C1 segment of cervical spinal cord (tissue), 14 donors: Measurements from ENCODE around the gene FOLR1.
A peak's percentile ranks its signal among the peaks of the same experiment; 100 is the strongest.

Experiments
- DNase-seq, 14 donors: peaks; one replicate each; lab custom pipeline; 2025; lab: John Stamatoyannopoulos, UW

FOLR1 gene

GRCh38 chr11:72222907-72223614 lies 31.1 kb downstream of the FOLR1 start:
- peak; percentile 19 to 89 (median 71) for DNase-seq

GRCh38 chr11:72223615-72224563 lies 31.9 kb downstream of the FOLR1 start:
- DNase-seq, result peak in 12 of 14 donors; percentile 11 to 84 (median 65)

GRCh38 chr11:72224564-72225410 lies 32.8 kb downstream of the FOLR1 start, which contains the start of gene INPPL1:
INPPL1 (plus strand) TSS chr11:72224767; CDS start chr11:72224985, 218 bp downstream.
- peak in 3 of 14 donors; percentile 53 to 63 (median 55) for DNase-seq

GRCh38 chr11:72225411-72225951 lies 33.5 kb downstream of the FOLR1 start:
- no peak for DNase-seq

DNA sequence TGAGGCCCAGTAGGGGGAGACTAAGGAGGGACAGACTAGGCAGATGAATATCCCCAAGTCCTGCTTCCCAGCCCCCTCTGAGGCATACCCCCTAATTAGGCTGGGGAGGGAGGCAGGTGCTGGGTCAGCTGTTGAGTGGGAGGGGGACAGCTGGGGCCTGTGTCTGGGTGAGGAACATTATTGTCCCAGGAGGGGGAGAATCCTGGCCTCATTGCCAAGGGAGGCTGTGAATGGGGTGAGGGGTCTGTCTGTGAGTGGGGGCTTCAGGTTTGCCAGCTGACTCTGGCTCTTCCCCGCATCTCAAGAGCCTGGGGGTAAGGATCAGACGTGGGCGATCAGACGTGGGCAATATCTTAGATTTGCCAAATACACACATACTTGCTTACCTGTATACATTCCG lies 34.8 kb downstream of the FOLR1 start:
- no peak for DNase-seq

- DNase-seq, result peak in 2 of 14 donors; percentile 17 to 20
Observed at GRCh38 chr11:72227316-72228228, 35.6 kb downstream of the FOLR1 start.

- DNase-seq, result no peak
Observed at GRCh38 chr11:72228229-72228843, 36.4 kb downstream of the FOLR1 start.

DNA sequence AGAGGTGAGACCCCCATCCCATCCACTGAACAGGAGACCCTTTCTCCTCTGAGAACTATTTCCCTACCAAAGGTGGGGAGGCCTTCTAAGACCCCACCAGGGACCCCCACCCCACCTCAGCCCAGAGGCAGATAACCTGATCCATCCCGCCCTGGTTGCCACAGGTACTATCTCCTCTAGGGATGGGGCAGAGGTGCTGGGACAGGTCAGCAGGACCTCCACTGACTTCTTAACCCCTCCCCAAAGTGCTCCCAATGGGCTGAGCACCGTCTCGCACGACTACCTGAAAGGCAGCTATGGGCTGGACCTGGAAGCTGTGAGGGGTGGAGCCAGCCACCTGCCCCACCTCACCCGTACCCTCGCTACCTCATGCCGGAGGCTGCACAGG lies 36.9 kb downstream of the FOLR1 start:
- DNase-seq, result no peak

DNA sequence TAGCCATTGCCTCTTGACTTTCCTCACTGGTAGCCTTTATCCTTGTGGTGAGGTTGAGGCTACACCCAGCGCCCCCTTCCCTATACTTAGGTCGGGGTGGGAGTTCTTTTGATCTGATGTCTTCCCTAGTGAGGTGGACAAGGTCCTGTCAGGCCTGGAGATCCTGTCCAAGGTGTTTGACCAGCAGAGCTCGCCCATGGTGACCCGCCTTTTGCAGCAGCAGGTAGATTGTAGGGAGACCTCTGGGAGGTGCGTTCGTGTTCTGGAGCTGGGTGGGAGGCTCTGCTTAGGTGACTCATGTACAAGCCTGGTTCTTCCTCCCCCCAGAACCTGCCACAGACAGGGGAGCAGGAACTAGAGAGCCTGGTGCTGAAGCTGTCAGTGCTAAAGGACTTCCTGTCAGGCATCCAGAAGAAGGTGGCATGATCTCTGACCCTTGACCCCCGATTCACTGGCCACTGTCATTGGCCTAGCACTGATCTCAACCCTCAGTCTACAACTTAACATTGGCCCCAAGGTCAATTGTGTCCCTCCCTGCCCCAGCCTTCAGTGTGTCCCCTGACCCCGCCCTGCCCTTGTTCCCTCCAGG lies 37.5 kb downstream of the FOLR1 start:
- DNase-seq, result no peak

- no peak for DNase-seq
Observed at GRCh38 chr11:72229925-72230763, 38.2 kb downstream of the FOLR1 start.

DNA sequence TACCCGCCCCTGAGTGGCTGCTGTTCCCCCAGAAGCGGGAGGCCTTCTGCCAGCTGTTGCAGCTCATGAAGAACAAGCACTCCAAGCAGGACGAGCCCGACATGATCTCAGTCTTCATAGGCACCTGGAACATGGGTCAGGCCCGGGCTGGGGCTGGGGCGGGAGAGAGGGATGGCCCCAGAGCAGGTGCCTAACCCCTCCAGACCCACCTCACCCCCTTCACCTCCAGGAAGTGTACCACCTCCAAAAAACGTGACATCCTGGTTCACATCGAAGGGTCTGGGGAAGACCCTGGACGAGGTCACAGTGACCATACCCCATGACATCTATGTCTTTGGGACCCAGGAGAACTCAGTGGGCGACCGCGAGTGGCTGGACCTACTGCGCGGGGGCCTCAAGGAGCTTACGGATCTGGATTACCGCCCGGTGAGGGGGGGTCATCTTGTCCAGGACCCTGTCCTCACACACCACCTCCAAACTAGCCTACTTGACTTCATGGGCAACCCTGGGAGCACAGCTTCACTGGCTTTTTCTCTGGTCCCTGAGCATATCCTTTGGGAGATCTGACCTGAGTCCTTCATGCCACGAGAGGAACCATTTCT lies 38.9 kb downstream of the FOLR1 start:
- DNase-seq, result no peak

GRCh38 chr11:72231396-72232259 lies 39.7 kb downstream of the FOLR1 start:
- no peak for DNase-seq

DNA sequence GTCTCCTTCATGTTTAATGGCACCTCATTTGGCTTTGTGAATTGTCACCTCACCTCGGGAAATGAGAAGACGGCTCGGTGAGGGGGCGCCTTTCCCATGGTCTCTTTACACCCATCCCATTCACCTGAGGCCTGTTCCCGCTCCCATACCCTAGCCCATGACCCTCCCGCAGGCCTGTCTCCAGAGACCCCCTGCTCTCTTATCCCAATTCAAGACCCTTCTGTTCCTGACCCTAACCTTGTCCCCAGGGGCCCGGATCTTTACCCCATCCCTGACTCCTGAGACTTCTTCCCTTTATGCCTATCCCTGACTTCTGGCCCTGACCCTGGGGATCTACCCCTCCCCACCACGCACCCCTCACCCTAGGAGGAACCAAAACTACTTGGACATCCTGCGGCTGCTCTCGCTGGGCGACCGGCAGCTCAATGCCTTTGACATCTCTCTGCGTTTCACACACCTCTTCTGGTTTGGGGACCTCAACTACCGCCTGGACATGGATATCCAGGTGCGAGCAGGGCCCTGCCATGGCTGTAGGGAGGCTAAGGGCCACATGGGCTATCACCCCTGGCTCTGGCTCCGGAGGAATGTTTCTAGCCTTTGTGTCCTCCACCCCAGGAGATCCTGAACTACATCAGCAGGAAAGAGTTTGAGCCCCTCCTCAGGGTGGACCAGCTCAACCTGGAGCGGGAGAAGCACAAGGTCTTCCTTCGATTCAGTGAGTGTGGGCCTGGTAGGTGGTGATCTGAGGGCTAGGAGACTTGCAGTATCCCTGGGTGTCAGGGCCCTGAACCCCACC lies 40.5 kb downstream of the FOLR1 start:
- no peak for DNase-seq

DNA sequence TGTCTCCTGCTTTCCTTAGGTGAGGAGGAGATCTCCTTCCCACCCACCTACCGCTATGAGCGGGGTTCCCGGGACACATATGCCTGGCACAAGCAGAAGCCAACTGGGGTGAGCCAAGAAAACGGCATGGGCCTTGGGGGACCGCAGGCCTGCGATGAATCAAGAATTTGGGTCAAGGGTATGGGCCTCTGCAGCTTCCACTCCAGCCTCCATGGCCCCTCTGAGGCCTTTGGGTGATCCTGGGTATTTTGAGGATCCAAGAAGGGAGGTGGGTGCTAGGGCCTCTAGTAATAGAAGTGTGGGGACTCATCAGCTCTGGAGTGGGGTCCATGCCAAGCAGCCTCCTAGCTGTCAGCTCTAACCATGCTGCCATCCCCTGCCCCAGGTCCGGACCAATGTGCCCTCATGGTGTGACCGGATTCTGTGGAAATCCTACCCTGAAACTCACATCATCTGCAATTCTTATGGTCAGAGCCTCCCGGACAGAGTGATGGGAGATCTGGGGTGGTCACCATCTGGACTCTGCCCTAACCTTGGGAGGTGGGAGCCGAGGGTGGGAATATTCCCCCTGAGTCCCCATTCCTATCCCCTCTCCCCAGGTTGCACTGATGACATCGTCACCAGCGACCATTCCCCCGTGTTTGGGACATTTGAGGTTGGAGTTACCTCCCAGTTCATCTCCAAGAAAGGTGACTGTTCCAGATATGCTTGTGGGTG lies 41.3 kb downstream of the FOLR1 start:
- DNase-seq, result no peak

DNA sequence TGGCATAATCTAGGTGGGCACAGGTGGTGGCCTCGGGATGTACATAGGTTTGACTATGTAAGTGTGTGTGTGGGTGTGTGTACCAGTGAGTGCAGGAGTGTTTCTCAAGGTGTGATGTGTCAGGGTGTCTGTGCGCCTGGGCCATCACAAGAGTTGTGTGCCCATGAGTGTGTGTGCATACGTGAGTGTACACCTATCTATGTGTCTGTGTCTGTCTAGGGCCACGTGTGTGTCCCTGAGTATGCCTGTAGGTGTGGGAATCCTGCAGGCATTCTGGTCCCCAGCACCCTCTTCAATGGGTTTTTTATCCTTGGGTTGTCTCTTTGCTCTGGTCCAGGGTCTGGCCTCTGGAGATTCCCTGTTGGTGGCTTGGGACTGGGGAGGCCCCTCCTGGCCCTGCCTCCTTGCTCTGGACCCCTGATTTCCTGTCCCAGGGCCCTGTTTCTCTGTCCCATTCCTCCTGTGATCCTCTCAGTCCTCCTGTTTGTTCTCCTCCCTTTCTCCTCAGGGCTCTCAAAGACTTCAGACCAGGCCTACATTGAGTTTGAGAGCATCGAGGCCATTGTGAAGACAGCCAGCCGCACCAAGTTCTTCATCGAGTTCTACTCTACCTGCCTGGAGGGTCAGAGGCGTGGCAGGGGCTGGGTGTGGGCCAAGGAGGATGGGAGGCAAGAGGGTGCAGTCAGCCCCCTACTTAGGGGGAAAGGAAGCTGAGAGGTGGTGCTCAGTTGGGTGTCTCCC lies 42.0 kb downstream of the FOLR1 start:
- DNase-seq, result no peak
